ENCODE data around the gene MSL1.

Gene MSL1

GRCh38 chr17:40121181-40122135, at the start of gene MSL1:
TSS of gene MSL1 (plus strand) at chr17:40121971. CDS start at chr17:40122613, 642 bp downstream.
- peak; percentile 89 for DNase-seq

GRCh38 chr17:40072040-40072734, 49.6 kb upstream of the MSL1 start:
- DNase-seq: no peak

GRCh38 chr17:40072735-40073346, 48.9 kb upstream of the MSL1 start:
- no peak for DNase-seq

- no peak for DNase-seq
Measured at GRCh38 chr17:40073454-40074174, 48.2 kb upstream of the MSL1 start.

GRCh38 chr17:40074175-40074512, 47.6 kb upstream of the MSL1 start:
- DNase-seq: no peak

GRCh38 chr17:40074871-40075200, 46.9 kb upstream of the MSL1 start:
- no peak for DNase-seq

GRCh38 chr17:40075201-40075941, 46.4 kb upstream of the MSL1 start:
- DNase-seq: peak; percentile 69

- no peak for DNase-seq
Measured at GRCh38 chr17:40075942-40076498, 45.8 kb upstream of the MSL1 start.

GRCh38 chr17:40076591-40076990, 45.2 kb upstream of the MSL1 start:
- DNase-seq: no peak

GRCh38 chr17:40079545-40079944, 42.2 kb upstream of the MSL1 start:
- no peak for DNase-seq

- no peak for DNase-seq
Measured at GRCh38 chr17:40084477-40084876, 37.3 kb upstream of the MSL1 start.

- peak; percentile 74 for DNase-seq
Measured at GRCh38 chr17:40086150-40087044, 35.4 kb upstream of the MSL1 start.

- DNase-seq: no peak
Measured at GRCh38 chr17:40087049-40087794, 34.5 kb upstream of the MSL1 start.

- DNase-seq: no peak
Measured at GRCh38 chr17:40087903-40088718, 33.7 kb upstream of the MSL1 start.

GRCh38 chr17:40089077-40089895, 32.5 kb upstream of the MSL1 start:
- DNase-seq: no peak

- no peak for DNase-seq
Measured at GRCh38 chr17:40090237-40091119, 31.3 kb upstream of the MSL1 start.

- no peak for DNase-seq
Measured at GRCh38 chr17:40091691-40092397, 29.9 kb upstream of the MSL1 start.

All from activated naive CD4-positive, alpha-beta T cell treated with Interleukin-2 at 50 U/mL for 16 hours (primary cell).